GM12878 (cell line): Measurements from ENCODE around the gene C1QTNF12.

Experiments
- CEBPB ChIP-seq, 2 experiments: fragments of 150-350 bp in 1 of 2; IDR thresholded peaks; 2 replicates each; pipeline ENCODE4 v1.6.1; 2012 to 2014; ENCODE audit warnings: low read depth in 2 of 2, low read length in 2 of 2, borderline replicate concordance in 1 of 2, inconsistent platforms in 1 of 2
- CTCF ChIP-seq, 3 experiments: IDR thresholded peaks in 2 of 3; conservative IDR thresholded peaks in 1 of 3; 2 replicates each; pipeline ENCODE4 v1.5.1; 2011; ENCODE audit warnings: low read depth in 3 of 3, low read length in 3 of 3, mild to moderate bottlenecking in 3 of 3, control low read depth in 2 of 3, moderate library complexity in 2 of 3, inconsistent platforms in 1 of 3, mixed read lengths in 1 of 3; ENCODE audit not compliant: control insufficient read depth in 2 of 3, insufficient read depth in 1 of 3; ENCODE audit errors: extremely low read depth in 1 of 3
- EZH2 ChIP-seq: IDR thresholded peaks from 2 replicates; pipeline ENCODE4 v1.6.1; 2012; ENCODE audit warnings: low read depth, mild to moderate bottlenecking, control low read depth, inconsistent platforms, low read length, borderline replicate concordance; ENCODE audit not compliant: control insufficient read depth
- HCFC1 ChIP-seq: fragments of 150-350 bp; IDR thresholded peaks from 2 replicates; pipeline ENCODE4 v1.6.1; 2014; ENCODE audit warnings: low read length
- IKZF1 ChIP-seq: fragments of 450-650 bp; conservative IDR thresholded peaks from 2 replicates; pipeline ENCODE4 v1.6.1; 2017; ENCODE audit warnings: antibody characterized with exemption, mild to moderate bottlenecking
- POLR2A ChIP-seq: IDR thresholded peaks from 2 replicates; pipeline ENCODE4 v1.6.1; 2011; ENCODE audit warnings: low read depth, mild to moderate bottlenecking, low read length
- POLR2AphosphoS2 ChIP-seq: IDR thresholded peaks from 2 replicates; pipeline ENCODE4 v1.6.1; 2011; ENCODE audit warnings: low read depth, mild to moderate bottlenecking, low read length, improper control_type of control experiment, moderate library complexity
- POLR2AphosphoS5 ChIP-seq: IDR thresholded peaks from 2 replicates; pipeline ENCODE4 v1.6.1; 2011; ENCODE audit warnings: mild to moderate bottlenecking, low read length, inconsistent platforms
- POU2F2 ChIP-seq: IDR thresholded peaks from 3 replicates; pipeline ENCODE4 v1.6.1; 2011; ENCODE audit warnings: low read depth, mild to moderate bottlenecking, low read length, borderline replicate concordance
- YY1 ChIP-seq: IDR thresholded peaks from 2 replicates; pipeline ENCODE4 v1.6.1; 2011; ENCODE audit warnings: low read depth, mild to moderate bottlenecking, low read length

GRCh38 chr1:1253972-1254666 lies 7.6 kb upstream of the C1QTNF12 start:
- no peak for TF ChIP-seq CTCF (IDR thresholded peaks at IDR 0.05 in 2 of 3, conservative IDR thresholded peaks at IDR 0.05 in 1 of 3; ENCODE audit: control insufficient read depth in 2 of 3, extremely low read depth in 1 of 3, insufficient read depth in 1 of 3, low read depth in 3 of 3, low read length in 3 of 3)
- no peak for TF ChIP-seq POLR2A
- no peak for TF ChIP-seq POLR2AphosphoS5
- TF ChIP-seq POLR2AphosphoS2, result no peak
- TF ChIP-seq CEBPB (IDR thresholded peaks at IDR 0.05; ENCODE audit: borderline replicate concordance in 1 of 2, low read depth in 2 of 2, low read length in 2 of 2), result no peak
- no peak for TF ChIP-seq POU2F2
- no peak for TF ChIP-seq IKZF1
- TF ChIP-seq YY1, result no peak
- TF ChIP-seq HCFC1, result no peak
- no peak for TF ChIP-seq EZH2
